ENCODE results near the gene TRIM72. TPM values are rescaled to one million over a fixed set of nuclear protein-coding genes. Genes with fewer than 3 reads are reported as not detected.
A peak's percentile ranks its signal among the peaks of the same experiment; 100 is the strongest.

Gene TRIM72
- total and polyA plus RNA-seq, 9 of the 15 experiments (the other 6 are each of a cell fraction or from before 2014, with no cell fraction given): under 0.01 TPM; not detected in 8

GRCh38 chr16:31179747-31180459, 34.0 kb upstream of the TRIM72 start, which contains the start of gene FUS (continued):
- TF ChIP-seq ZBTB40 (IDR thresholded peaks at IDR 0.05) (peak; percentile 62; the same call in 1 of the 2 replicates), ZBTB40 (CRISPR knock-in tag; IDR thresholded peaks at IDR 0.05) (no peak), MAFF (IDR thresholded peaks at IDR 0.05; ENCODE audit: low read length) (peak; percentile 83), HEY1 (CRISPR knock-in tag; IDR thresholded peaks at IDR 0.05; ENCODE audit: borderline replicate concordance) (0 out of 2 replicates have a peak, but pooled peaks have one; percentile 35)

All from K562 (cell line).